ENCODE measurements around the gene PAGR1.
A peak's percentile ranks its signal among the peaks of the same experiment; 100 is the strongest.

Gene PAGR1

GRCh38 chr16:29811170-29811895 is 4.6 kb upstream of the PAGR1 start:
- Histone ChIP-seq H3K9ac (ENCODE audit: low read length) (peak overlapping the region; percentile 45), H3K27me3 (ENCODE audit: control insufficient read depth, insufficient read depth, low read length) (peaks cover 22% of the 10 kb centered on the region), H3K36me3 (ENCODE audit: control insufficient read depth, insufficient read depth, low read length) (peaks cover 5% of the 10 kb centered on the region), H3K9me3 (ENCODE audit: control insufficient read depth, low read length) (no peaks in the 10 kb centered on the region), H3K4me3 (ENCODE audit: low read length) (peak overlapping the region; percentile 33), H3K4me1 (ENCODE audit: control insufficient read depth, insufficient read depth, low read length) (peaks cover 64% of the 10 kb centered on the region)

- Histone ChIP-seq H3K9ac (ENCODE audit: low read length) (peak within 1 kb of the TSS; percentile 45), H3K4me1 (ENCODE audit: control insufficient read depth, insufficient read depth, low read length) (peaks cover 69% of the 10 kb centered on the region), H3K27me3 (ENCODE audit: control insufficient read depth, insufficient read depth, low read length) (peaks cover 22% of the 10 kb centered on the region), H3K36me3 (ENCODE audit: control insufficient read depth, insufficient read depth, low read length) (peaks cover 5% of the 10 kb centered on the region), H3K9me3 (ENCODE audit: control insufficient read depth, low read length) (no peaks in the 10 kb centered on the region), H3K4me3 (ENCODE audit: low read length) (peak within 1 kb of the TSS; percentile 33)
Observed at GRCh38 chr16:29811896-29812665, 3.9 kb upstream of the PAGR1 start, which contains the start of gene PRRT2. PRRT2 (plus strand) TSS chr16:29812193; CDS start chr16:29813055, 862 bp downstream.

GRCh38 chr16:29812754-29813643 is 3.0 kb upstream of the PAGR1 start:
- Histone ChIP-seq H3K36me3 (ENCODE audit: control insufficient read depth, insufficient read depth, low read length) (peaks cover 5% of the 10 kb centered on the region), H3K27me3 (ENCODE audit: control insufficient read depth, insufficient read depth, low read length) (peaks cover 22% of the 10 kb centered on the region), H3K9me3 (ENCODE audit: control insufficient read depth, low read length) (no peaks in the 10 kb centered on the region), H3K9ac (ENCODE audit: low read length) (peak overlapping the region; percentile 6), H3K4me1 (ENCODE audit: control insufficient read depth, insufficient read depth, low read length) (peaks cover 63% of the 10 kb centered on the region), H3K4me3 (ENCODE audit: low read length) (peak overlapping the region; percentile 31)

DNA sequence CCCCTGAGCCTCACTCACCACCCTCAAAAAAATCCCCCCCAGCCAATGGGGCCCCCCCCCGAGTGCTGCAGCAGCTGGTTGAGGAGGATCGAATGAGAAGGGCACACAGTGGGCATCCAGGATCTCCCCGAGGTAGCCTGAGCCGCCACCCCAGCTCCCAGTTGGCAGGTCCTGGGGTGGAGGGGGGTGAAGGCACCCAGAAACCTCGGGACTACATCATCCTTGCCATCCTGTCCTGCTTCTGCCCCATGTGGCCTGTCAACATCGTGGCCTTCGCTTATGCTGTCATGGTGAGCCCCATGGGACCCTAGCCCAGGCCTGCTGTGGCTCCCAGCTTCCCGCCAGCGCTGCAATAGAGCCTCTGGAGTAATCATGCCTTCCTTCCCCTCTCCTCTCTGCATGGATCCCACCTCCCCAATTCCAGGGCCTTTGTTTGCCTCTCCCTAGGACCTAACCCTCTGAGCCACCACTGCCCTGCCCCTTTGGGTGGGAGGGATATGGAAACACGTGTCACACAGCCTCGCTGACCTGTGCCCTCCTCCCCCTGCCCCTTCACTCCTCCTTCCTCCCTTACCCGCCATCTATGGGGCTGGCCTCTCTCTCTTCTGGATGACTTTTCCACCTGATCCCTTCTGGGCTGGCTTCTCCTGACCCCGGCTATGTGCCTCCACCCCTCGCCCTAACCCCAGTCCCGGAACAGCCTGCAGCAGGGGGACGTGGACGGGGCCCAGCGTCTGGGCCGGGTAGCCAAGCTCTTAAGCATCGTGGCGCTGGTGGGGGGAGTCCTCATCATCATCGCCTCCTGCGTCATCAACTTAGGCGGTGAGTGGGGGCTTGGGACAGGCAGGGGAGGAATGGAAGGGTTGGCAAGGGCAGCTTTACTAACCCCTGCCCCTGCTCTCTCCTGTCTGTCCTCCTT is 2.0 kb upstream of the PAGR1 start:
- H3K4me1 ChIP-seq (ENCODE audit: control insufficient read depth, insufficient read depth, low read length): peaks cover 63% of the 10 kb centered on the region
- H3K9ac ChIP-seq (ENCODE audit: low read length): no peak overlapping the region
- H3K4me3 ChIP-seq (ENCODE audit: low read length): no peak overlapping the region

GRCh38 chr16:29814592-29814991 is 1.4 kb upstream of the PAGR1 start:
- H3K9ac ChIP-seq (ENCODE audit: low read length): no peak overlapping the region
- no peak overlapping the region for H3K4me3 ChIP-seq (ENCODE audit: low read length)

More for the DNA sequence above, 2.0 kb upstream of the PAGR1 start:
- Histone ChIP-seq H3K36me3 (ENCODE audit: control insufficient read depth, insufficient read depth, low read length) (peaks cover 2% of the 10 kb centered on the region), H3K27me3 (ENCODE audit: control insufficient read depth, insufficient read depth, low read length) (peaks cover 22% of the 10 kb centered on the region), H3K9me3 (ENCODE audit: control insufficient read depth, low read length) (no peaks in the 10 kb centered on the region)

GRCh38 chr16:29815032-29815721 is 775 bp upstream of the PAGR1 start:
- Histone ChIP-seq H3K36me3 (ENCODE audit: control insufficient read depth, insufficient read depth, low read length) (no peaks in the 10 kb centered on the region), H3K27me3 (ENCODE audit: control insufficient read depth, insufficient read depth, low read length) (peaks cover 22% of the 10 kb centered on the region), H3K9ac (ENCODE audit: low read length) (peak overlapping the region; percentile 70), H3K4me1 (ENCODE audit: control insufficient read depth, insufficient read depth, low read length) (peaks cover 58% of the 10 kb centered on the region), H3K9me3 (ENCODE audit: control insufficient read depth, low read length) (no peaks in the 10 kb centered on the region), H3K4me3 (ENCODE audit: low read length) (peak overlapping the region; percentile 12)

More at GRCh38 chr16:29814592-29814991, 1.4 kb upstream of the PAGR1 start:
- Histone ChIP-seq H3K9me3 (ENCODE audit: control insufficient read depth, low read length) (no peaks in the 10 kb centered on the region), H3K4me1 (ENCODE audit: control insufficient read depth, insufficient read depth, low read length) (peaks cover 62% of the 10 kb centered on the region), H3K27me3 (ENCODE audit: control insufficient read depth, insufficient read depth, low read length) (peaks cover 22% of the 10 kb centered on the region), H3K36me3 (ENCODE audit: control insufficient read depth, insufficient read depth, low read length) (no peaks in the 10 kb centered on the region)

- H3K27me3 ChIP-seq (ENCODE audit: control insufficient read depth, insufficient read depth, low read length): peaks cover 22% of the 10 kb centered on the region
- peak overlapping the region; percentile 92 for H3K4me3 ChIP-seq (ENCODE audit: low read length)
- H3K36me3 ChIP-seq (ENCODE audit: control insufficient read depth, insufficient read depth, low read length): no peaks in the 10 kb centered on the region
- no peaks in the 10 kb centered on the region for H3K9me3 ChIP-seq (ENCODE audit: control insufficient read depth, low read length)
- peaks cover 47% of the 10 kb centered on the region for H3K4me1 ChIP-seq (ENCODE audit: control insufficient read depth, insufficient read depth, low read length)
- H3K9ac ChIP-seq (ENCODE audit: low read length): peak overlapping the region; percentile 70
Observed at GRCh38 chr16:29816694-29817441, 916 bp downstream of the PAGR1 start.

GRCh38 chr16:29818082-29818481 is 2.1 kb downstream of the PAGR1 start:
- no peak overlapping the region for H3K9ac ChIP-seq (ENCODE audit: low read length)
- no peaks in the 10 kb centered on the region for H3K9me3 ChIP-seq (ENCODE audit: control insufficient read depth, low read length)
- H3K4me1 ChIP-seq (ENCODE audit: control insufficient read depth, insufficient read depth, low read length): peaks cover 52% of the 10 kb centered on the region
- H3K36me3 ChIP-seq (ENCODE audit: control insufficient read depth, insufficient read depth, low read length): no peaks in the 10 kb centered on the region
- H3K27me3 ChIP-seq (ENCODE audit: control insufficient read depth, insufficient read depth, low read length): peaks cover 12% of the 10 kb centered on the region
- no peak overlapping the region for H3K4me3 ChIP-seq (ENCODE audit: low read length)

- H3K9me3 ChIP-seq (ENCODE audit: control insufficient read depth, low read length): no peaks in the 10 kb centered on the region
- peaks cover 63% of the 10 kb centered on the region for H3K4me1 ChIP-seq (ENCODE audit: control insufficient read depth, insufficient read depth, low read length)
- H3K36me3 ChIP-seq (ENCODE audit: control insufficient read depth, insufficient read depth, low read length): no peaks in the 10 kb centered on the region
- peak overlapping the region; percentile 79 for H3K4me3 ChIP-seq (ENCODE audit: low read length)
- no peaks in the 10 kb centered on the region for H3K27me3 ChIP-seq (ENCODE audit: control insufficient read depth, insufficient read depth, low read length)
- H3K9ac ChIP-seq (ENCODE audit: low read length): peak overlapping the region; percentile 76
Observed at GRCh38 chr16:29819506-29819905, 3.6 kb downstream of the PAGR1 start.

DNA sequence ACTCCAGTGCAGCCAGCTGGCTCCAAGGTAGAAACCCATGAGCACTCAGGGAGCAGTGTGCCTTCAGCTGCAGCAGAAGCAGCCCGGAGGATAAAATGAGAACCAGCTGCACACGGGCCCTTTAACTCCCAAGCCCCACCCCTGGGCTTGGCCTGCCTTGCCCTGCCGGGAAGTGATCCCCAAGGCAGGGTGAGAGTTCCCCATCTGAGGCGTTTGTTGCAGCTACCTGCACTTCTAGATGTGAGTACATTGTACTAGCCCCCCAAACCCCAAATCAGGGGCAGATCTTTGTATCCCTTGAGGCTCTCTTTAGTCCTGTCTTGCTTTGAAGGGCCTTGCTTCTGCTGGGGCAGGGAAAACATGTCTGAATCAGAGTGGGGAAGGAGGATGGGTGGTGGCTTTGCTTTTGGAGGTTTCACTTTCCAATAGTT is 4.3 kb downstream of the PAGR1 start, which contains the start of gene MVP:
Gene MVP (plus strand): TSS at position 192 of the 431 bp plus-strand sequence. CDS start 10,088 bp downstream, outside the sequence.
- Histone ChIP-seq H3K4me1 (ENCODE audit: control insufficient read depth, insufficient read depth, low read length) (peaks cover 63% of the 10 kb centered on the region), H3K9ac (ENCODE audit: low read length) (peak within 1 kb of the TSS; percentile 76)

More for the DNA sequence above, 4.3 kb downstream of the PAGR1 start, which contains the start of gene MVP:
- Histone ChIP-seq H3K27me3 (ENCODE audit: control insufficient read depth, insufficient read depth, low read length) (no peaks in the 10 kb centered on the region), H3K9me3 (ENCODE audit: control insufficient read depth, low read length) (no peaks in the 10 kb centered on the region), H3K4me3 (ENCODE audit: low read length) (peak within 1 kb of the TSS; percentile 79), H3K36me3 (ENCODE audit: control insufficient read depth, insufficient read depth, low read length) (no peaks in the 10 kb centered on the region)

Data from mucosa of stomach (tissue), 1 donor.